NCI-H345 treated with DMSO at 0.1 percent for 48 hours (cell line): ENCODE data around the gene ABI3BP.

ENCODE experiments used
- DNase-seq: peaks from one replicate; lab custom pipeline; 2025; ENCODE audit not compliant: unreplicated experiment; lab: John Stamatoyannopoulos, UW

ABI3BP gene

DNA sequence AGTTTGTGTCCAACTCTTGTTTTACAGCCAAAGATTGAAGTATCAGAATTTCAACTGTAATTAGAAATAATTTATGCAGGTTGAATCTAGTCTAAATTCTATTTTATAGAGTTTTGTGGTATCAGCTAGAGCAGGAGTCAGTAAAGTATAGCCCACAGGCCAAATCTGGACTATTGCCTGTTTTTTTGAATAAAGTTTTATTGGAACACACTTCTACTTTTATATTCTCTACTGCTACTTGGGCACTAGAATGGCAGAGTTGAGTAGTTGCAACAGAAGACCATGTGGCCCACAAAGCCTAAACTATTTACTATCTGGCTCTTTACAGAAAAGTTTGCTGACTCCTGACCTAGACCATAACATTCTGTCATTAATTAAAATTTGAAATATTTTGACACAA, 247.6 kb downstream of the ABI3BP start:
- DNase-seq: no peak

DNA sequence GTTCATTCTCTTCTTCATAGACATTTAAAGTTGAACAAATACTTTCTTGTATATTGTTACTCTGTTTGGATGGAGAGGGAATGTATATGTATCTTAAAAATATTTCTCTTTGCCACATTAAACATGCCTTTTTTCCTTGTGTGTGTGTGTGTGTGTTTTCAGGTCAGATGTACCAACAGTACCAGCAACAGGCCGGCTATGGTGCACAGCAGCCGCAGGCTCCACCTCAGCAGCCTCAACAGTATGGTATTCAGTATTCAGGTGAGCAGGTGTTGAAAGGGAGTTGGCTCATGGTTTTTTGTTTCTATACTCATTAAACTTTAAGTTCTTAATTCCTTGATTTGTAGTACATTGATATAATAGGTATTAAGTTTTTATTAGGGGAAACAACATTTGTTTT, 248.6 kb downstream of the ABI3BP start:
- DNase-seq: no peak

DNA sequence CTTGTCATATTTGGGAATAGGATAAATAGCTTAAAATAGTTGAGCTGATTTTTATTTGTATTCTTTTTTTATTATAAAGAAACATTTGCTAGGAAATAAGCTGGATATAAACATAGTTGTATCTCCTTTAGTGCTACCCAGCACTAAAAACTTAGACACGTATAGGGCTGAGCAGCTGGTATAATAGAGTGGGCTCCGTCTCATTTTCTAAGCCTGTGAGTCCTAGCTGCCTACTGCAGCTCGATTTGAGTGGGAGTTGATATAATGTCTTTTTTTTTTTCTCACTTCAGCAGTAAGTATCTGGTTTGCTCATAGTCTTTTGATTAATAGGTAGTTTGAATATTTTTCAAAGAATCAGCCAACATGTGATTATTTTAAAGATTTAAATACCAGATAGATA, 249.7 kb downstream of the ABI3BP start:
- no peak for DNase-seq

DNA sequence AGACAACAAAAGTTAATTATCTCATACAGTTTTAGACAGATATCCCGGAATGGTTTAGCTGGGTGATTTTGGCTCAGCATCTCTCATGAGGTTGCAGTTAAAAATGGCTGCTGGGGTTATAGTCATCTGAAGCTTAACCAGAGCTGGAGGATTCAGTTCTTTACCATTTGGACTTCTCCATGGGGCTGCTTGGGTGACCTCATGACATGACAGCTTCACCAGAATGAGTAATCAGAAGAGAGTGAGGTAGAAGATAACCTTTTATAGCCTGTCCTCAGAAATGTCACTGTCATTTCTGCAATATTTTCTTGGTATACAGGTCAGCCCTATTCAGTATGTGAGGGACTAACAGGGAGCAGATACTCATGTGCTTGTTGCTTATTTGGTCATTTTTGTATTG, 253.0 kb downstream of the ABI3BP start:
- no peak for DNase-seq

DNA sequence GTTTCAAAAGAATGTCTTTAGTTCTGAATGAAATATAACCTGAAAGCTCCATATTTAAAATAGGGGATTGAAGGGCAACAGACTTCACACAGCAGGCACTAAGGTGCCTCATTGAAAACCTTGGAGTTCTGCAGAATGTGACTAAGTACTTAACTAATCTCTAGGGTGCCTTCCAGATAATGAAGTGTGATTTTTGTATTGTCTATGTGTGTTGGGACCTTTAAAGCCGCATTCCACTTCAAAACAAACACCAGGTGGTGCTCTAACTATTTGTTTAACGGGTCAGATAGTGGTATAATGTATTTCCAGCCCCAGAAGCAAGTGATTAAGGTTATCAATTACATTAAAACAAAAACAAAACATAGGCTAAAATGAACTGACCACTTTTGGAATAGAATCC, 255.9 kb downstream of the ABI3BP start:
- no peak for DNase-seq

DNA sequence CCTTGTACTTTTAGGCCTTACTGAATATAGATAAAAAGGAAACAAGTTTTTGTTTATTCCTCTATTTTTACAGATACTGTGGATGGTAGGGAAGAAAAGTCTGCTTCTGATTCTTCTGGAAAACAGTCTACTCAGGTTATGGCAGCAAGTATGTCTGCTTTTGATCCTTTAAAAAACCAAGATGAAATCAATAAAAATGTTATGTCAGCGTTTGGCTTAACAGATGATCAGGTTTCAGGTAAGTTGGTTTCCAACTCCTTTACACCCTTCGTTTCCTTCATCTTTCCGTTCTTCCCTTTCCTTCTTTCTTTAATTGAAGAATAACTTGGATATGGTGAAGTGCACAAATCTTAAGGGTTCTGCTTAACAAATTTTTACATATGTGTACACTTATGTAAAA, 260.8 kb downstream of the ABI3BP start:
- no peak for DNase-seq

DNA sequence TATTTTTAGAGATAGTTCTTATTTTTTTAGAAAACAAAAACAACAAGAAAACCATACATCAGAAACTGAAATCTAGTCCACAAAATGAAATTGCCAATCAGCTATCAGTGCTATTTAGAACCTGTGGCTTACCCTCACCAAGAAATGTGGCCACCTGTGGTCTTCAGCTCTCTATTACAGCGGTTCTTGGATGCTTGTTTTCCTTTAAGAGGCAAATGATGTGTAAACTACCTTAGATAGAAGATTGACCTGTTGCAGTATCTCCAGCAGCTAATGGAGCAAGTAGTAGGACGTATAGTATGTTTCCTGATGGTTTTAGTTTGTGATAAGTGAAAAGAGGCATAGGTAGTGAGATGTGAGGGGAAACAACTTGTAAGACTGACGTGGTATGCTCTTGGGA, 262.7 kb downstream of the ABI3BP start:
- no peak for DNase-seq

DNA sequence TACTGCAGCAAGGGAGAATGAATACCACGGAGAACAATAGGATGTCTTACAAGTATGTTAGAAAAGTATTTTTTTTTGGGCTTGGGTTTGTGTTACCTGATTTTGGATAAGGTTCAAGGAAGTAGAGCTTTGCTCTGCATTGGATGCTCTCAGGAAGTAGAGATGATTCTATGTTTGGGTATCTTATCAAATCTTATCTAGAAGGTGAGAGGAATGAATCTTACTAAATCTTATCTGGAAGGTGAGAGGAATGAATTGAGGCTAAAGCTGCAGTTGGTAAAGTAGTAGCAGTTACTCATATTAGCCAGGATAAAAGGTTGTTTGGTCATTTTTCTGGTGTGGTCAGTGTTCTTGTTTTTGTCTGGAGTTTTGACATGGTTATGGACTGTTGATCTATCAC, 266.5 kb downstream of the ABI3BP start:
- no peak for DNase-seq

DNA sequence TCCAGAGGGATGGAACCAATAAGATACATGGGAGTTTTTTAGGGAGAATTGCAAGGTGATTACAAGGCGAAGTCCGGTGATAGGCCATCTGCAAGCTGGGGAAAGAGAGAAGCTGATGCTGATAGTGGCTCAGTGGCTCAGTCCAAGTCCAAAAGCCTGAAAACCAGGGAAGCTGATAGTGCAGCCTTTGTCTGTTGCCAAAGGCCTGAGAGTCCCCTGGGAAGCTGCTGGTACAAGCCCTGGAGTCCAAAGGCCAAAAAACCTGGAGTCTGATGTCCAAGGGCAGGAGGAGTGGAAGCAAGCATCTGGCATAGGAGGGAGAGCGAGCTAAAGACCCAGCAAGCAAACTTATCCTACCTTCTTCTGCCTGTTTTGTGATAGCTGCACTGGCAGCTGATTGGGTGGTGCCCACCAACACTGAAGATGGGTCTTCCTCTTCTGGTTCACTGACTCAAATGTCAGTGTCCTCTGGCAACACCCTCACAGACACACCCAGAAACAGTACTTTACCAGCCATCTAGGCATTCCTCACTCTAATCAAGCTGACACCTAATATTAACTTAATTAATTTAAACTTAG, 267.2 kb downstream of the ABI3BP start:
- DNase-seq: no peak

DNA sequence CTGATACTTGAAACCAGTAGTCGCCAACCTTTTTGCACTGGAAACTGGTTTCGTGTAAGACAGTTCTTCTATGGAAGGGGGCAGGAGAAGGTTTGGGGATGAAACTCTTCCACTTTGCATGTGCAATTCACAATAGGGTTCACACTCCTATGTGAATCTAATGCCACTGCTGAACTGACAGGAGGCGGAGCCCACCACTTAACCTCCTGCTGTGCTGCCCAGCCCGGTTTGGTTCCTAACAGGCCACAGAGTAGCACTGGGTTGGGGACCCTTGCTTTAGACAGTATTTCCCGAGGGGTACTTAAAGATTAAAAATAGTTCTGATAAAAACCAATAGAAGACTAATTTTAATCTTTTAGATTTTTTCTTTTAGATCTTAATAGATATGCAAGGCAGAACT, 272.8 kb downstream of the ABI3BP start:
- no peak for DNase-seq

DNA sequence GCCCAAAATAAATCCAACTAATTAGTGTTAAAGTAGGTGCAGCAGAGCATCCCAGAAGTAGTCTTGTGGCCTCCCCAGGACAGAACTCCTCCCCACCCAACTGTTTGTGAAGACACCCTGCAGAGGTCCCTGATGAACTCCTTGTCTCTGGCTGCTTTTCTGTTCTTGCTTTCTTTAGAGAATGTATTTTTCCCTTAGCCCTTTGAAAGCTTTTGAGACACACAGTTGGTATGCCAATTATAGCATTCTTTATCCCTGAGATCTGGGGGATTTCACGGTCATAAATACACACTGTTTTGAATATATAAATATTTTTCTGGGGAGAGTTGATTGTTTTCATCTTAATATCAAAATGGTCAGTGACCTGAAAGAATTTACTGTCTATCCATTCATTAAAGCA, 274.1 kb downstream of the ABI3BP start:
- DNase-seq: no peak

DNA sequence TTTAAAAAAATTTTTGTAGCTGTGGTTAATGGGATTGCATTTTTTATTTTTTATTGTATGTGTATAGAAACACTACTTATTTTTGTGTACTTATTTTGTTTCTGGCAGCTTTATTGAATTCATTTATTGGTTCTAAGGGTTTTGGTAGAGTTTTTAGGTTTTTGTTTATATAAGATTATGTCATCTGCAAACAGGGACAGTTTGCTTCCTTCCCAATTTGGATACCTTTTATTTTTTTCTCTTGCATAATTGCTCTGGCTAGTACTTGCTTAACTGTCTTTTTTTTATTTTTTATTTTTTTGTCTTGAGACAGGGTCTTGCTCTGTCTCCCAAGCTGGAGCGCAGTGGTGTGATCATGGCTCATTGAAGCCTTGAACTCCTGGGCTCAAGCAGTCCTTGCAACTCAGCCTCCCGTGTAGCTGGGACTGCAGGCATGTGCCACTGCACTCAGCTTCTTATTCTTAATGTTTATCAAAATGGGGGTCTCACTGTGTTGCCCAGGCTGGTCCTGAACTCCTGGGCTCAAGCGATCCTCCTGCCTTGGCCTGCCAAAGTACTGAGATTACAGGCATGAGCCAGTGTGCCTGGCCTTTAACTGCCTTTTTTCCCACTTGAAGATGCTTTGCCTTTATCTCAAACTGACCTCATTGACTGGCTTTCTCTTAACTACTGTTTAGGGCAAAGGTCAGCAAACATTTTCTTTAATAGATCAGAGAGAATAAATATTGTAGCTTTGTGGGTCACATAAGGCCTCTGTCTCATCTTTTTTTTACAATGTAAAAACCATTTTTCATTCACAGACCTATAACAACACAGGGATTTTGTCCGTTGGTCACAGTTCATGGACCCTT, 275.4 kb downstream of the ABI3BP start:
- no peak for DNase-seq

DNA sequence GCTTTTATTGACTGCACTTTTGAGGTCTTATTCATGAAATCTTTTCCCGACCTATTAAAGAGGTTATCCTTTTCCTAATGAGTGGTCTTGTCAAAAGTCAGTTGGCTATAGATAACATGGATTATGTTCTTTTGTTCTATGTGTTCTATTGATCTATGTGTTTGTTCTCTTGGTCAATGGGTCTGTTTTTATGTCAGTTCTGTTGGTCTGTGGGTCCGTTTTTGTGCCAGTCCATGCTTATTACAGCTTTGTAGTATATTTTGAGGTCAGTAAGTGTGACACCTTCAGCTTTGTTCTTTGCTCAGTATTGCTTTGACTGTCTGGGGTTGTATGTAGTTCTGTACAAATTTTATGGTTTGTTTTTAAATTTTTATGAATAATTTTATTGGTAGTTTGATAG, 276.2 kb downstream of the ABI3BP start:
- DNase-seq: no peak

DNA sequence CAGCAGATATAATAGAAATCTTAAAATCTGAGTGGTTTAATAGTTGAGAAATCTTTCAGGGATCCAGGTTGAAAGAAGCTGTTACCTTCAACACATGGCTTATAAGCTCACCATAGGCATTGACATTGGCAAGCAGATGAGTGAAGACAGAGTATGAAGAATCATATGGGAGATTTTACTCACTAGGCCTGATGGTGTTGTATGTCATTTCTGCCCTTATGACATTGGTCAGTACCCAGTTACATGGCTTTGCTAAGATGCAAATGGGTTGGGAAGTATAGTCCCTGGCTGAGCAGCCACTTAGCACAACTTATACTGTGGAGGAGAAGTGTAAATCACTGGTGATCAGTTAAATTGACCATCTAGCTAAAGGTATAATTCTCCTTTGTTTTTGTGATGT, 278.0 kb downstream of the ABI3BP start:
- DNase-seq: no peak

DNA sequence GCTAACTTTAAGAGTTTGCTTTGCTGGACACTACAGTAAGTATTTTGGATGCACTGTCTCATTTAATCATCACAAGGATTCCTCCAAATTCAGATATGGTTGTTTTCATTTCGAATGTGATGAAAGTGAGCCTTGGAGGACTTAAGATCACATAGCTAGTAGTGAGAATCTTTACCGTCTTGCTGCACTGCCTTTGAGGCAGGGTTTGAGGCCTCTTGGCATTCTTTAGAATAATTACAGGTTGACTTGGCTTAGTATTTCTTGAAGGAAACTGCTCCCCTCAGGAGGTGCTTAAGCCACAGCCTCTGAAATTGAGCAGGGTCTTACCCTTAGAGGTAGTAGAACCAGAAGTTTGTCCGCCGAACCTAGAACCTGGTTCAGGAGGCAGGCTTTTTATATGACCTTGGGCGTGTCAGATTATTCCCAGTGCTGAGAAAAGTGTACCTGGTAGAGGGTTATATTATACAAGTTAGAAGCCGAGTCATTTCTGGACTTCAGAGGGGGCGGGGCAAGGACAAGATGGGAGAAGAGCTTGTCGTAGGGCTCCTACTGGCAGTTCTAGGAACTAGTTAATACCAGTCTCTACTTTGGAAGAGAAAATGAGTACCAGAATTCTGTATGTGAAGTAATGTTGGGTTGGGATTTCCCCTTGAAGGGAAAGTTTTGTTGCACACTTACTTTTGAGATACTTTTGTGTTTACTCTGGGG, 282.8 kb downstream of the ABI3BP start:
- DNase-seq: no peak

DNA sequence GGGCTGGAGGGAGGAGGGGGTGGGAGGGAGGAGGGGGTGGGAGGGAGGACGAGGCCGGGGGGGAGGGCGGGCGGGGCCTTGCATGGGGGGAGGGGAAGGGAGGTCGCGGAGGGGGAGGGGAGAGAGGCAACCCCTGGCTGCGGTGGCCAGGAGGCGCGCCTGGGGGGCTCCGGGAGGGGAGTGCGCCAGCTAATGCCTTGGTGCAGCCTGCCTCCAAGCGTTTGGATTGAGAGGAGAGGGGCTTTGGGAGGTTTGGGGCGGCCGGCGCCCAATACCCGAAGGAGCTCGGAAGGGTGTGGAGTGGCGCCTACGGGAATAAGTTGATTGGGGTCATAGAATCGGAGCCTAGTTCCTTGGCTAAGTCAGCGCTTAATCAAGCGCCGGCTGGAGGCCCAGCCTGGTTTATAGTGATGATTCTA, 283.4 kb downstream of the ABI3BP start:
- DNase-seq: no peak

DNA sequence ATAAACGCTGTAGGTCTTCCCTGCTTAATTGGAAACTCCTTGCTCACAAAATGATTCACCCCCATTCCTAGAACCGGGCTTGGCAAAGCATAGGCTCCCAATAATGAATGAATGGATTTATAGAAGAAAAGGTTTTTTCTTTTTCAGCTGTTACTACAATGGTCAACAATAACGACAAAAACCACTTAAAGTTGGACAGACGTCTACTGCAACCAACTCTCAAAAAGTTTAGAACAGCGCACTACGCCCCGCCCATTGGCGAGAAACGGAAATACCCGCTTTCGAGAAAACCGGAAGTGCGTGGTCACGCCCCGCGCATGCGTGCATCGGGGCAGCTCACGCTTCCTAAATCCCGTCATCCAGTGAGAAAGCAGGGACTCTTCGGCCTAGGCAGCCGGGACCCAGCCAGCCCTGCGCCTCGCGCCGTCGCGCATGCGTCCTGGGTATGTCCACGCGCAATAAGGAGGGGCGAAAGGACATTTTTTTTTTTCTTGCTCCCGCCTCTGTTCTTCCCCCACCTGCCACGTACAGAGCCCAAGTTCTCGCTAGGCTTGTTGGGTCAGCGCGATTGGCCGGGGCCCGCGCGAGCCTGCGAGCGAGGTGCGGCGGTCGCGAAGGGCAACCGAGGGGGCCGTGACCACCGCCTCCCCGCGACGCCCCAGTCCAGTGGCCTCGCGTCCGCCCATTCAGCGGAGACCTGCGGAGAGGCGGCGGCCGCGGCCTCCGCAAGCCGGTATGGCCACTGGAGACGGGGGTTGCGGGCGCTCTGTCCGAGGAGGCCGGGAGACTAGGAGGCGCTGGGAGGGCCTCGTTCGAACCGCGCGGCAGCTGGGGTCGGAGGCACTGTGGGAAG, 284.0 kb downstream of the ABI3BP start, which contains the start of gene TFG:
Gene TFG (plus strand): TSS at position 506 of the 853 bp plus-strand sequence. CDS start 4,192 bp downstream, outside the sequence.
- peak; percentile 87 for DNase-seq

DNA sequence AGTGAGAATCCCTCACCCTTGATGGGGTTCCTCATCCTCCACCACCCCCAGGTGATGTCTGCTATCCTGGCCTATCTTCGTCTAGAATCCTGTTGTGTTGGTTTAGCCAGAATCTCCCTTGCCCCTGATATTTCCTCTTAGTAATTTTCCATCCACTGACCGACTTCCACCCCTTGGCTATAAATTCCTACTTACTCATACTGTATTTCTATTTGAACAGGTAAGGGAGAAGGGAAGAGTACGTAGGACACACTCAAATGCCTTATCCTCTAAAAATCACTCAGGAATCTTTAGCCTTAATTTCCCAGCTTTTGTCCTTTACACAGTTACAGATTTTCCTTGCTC, 284.6 kb downstream of the ABI3BP start:
- no peak for DNase-seq

DNA sequence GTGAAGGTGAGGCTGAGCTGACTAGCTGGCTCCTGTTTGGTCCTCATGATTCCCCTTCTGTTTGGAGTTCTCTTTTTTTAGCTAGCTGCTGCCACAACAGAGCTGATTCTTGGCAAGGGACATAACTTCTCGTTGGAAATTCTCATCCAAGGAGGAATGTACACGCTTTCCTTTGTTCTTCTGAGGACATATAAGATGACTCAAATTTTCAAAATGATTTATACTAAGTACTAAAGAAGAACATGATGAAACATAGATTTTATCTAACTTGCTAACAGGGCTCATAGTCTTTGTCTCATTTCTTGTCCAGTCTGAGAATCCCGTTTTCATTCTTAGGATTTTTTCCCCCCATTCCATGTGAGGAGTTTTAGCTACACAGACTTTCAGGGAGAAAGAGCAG, 286.9 kb downstream of the ABI3BP start:
- no peak for DNase-seq

DNA sequence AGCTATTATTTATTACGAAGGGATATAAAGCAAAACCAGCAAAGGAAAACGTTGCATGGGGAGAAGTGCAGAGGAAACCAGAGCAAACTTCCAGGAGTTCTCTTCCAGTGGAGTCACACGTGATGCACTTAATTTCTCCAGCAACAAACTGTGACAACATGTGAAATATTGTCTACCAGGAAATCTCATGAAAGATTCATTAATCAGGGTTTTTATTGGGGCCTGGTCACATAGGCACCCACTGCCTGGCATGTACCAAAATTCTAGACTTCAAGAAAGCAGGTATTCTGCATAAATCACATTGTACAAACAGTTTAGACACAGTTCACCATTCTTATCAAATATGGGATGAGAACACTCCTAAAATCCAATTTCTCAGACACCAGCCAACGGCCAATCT, 289.4 kb downstream of the ABI3BP start:
- no peak for DNase-seq

DNA sequence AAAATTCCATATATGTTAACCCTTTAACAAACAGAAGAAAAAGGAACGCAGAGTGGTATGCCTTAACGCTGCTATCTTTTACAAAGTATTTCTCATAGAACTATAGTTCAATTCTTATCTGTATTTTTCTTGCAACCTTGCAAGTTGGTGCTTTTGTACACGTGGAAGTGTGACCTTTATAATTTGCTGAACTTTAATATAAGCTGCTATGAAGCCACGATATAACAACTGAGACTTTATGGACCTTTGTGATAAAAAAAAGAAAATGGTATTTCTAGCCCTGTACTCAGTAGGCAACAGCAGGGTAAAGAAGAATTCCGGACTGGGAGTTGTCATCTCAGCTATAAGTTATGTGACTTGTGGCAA, 290.3 kb downstream of the ABI3BP start:
- no peak for DNase-seq
